K562 (cell line): ENCODE measurements around the gene PPCDC. TPM values are rescaled to one million over a fixed set of nuclear protein-coding genes. Genes with fewer than 3 reads are reported as not detected.

Experiments
- ATAC-seq: fragments of 200-7000 bp; cut with Tn5 transposase; 3 replicates; pipeline ENCODE4 v1.9.1; 2020; ENCODE audit warnings: moderate library complexity
- BruUV-seq: library from RNA; stranded (reverse); fragments of 400-500 nt; replicated peaks from 2 replicates; lab custom pipeline; 2021; lab: Mats Ljungman, UMichigan
- CTCF ChIA-PET: fragments of 300-600 bp; formaldehyde crosslinking; extraction: SDS; loops from one replicate; lab custom pipeline; 2021; ENCODE audit warnings: low intra/inter-chr PET ratio; lab: Yijun Ruan, JAX
- POLR2A ChIA-PET: fragments of 300-600, 350-650 bp; sonication (Branson Sonifier 250); formaldehyde crosslinking; extraction: SDS; loops from one replicate; lab custom pipeline; 2021; ENCODE audit warnings: antibody characterized with exemption, inconsistent platforms; lab: Yijun Ruan, JAX
- DNase-seq, 4 experiments: peaks; one replicate each; pipeline versions ENCODE4 v3.0.0 to v3.0.0-alpha.2; 2011 to 2018; ENCODE audit warnings: low spot score in 3 of 4, mixed read lengths in 3 of 4; ENCODE audit errors: extremely low read depth in 1 of 4
- FAIRE-seq: peaks from 2 replicates; lab custom pipeline; 2011; peaks lifted over from hg19 to GRCh38; lab: Jason Lieb, UNC
- H2AFZ ChIP-seq: 2 replicates; pipeline ENCODE4 v1.6.0; 2011; ENCODE audit warnings: low read depth, low read length, control low read depth, inconsistent platforms
- H3K27ac ChIP-seq: fragments of 200-600 bp; 3 replicates; pipeline ENCODE4 v1.8.0; 2011; ENCODE audit warnings: low read depth, mild to moderate bottlenecking, control low read depth, inconsistent platforms, low read length, moderate library complexity, mixed read lengths; ENCODE audit errors: extremely low read depth
- H3K27me3 ChIP-seq, 2 experiments: fragments of 300-600 bp in 1 of 2; 2 replicates in 1 of 2; 3 replicates in 1 of 2; pipeline versions ENCODE4 v1.6.0 to v1.8.0; 2011; ENCODE audit warnings: inconsistent platforms in 2 of 2, low read length in 2 of 2, mild to moderate bottlenecking in 1 of 2, mixed read lengths in 1 of 2, moderate library complexity in 1 of 2; ENCODE audit not compliant: control insufficient read depth in 2 of 2, insufficient read depth in 2 of 2
- H3K36me3 ChIP-seq: fragments of 300-600 bp; 3 replicates; pipeline ENCODE4 v1.8.0; 2011; ENCODE audit warnings: mild to moderate bottlenecking, low read length, inconsistent platforms; ENCODE audit not compliant: control insufficient read depth, insufficient read depth
- H3K4me1 ChIP-seq, 2 experiments: fragments of 200-600 bp in 1 of 2; replicated peaks in 1 of 2; 2 replicates in 1 of 2; 3 replicates in 1 of 2; pipeline versions ENCODE4 v1.5.1 to v1.8.0; 2011; ENCODE audit warnings: inconsistent platforms in 2 of 2, low read length in 2 of 2, mild to moderate bottlenecking in 1 of 2, mixed read lengths in 1 of 2, moderate library complexity in 1 of 2; ENCODE audit not compliant: control insufficient read depth in 2 of 2, insufficient read depth in 2 of 2
- H3K4me2 ChIP-seq: 2 replicates; pipeline ENCODE4 v1.6.1; 2011; ENCODE audit warnings: low read length, control low read depth, inconsistent platforms, mixed read lengths; ENCODE audit not compliant: insufficient read depth
- H3K4me3 ChIP-seq: fragments of 200-600 bp; sonication (generic), shearing (Covaris generic); 2 replicates; pipeline ENCODE4 v1.5.1; 2016; ENCODE audit warnings: control low read depth, inconsistent platforms
- H3K79me2 ChIP-seq: fragments of 200-600 bp; 3 replicates; pipeline ENCODE4 v1.8.0; 2011; ENCODE audit warnings: low read length, inconsistent platforms; ENCODE audit not compliant: control insufficient read depth, insufficient read depth
- H3K9ac ChIP-seq, 2 experiments: 2 replicates each; pipeline versions ENCODE4 v1.6.0 to v1.6.1; 2011; ENCODE audit warnings: low read depth in 2 of 2, low read length in 2 of 2, control low read depth in 1 of 2, inconsistent platforms in 1 of 2, mild to moderate bottlenecking in 1 of 2, mixed read lengths in 1 of 2; ENCODE audit not compliant: insufficient read depth in 1 of 2
- H3K9me1 ChIP-seq: one replicate; pipeline ENCODE4 v1.6.0; 2011; ENCODE audit warnings: inconsistent platforms, mild to moderate bottlenecking, low read length, moderate library complexity; ENCODE audit not compliant: control insufficient read depth, insufficient read depth
- H3K9me3 ChIP-seq: replicated peaks from 2 replicates; pipeline ENCODE4 v1.5.1; 2011; ENCODE audit warnings: low read depth, low read length, inconsistent platforms; ENCODE audit not compliant: control insufficient read depth, insufficient read depth
- H4K20me1 ChIP-seq: replicated peaks from 2 replicates; pipeline ENCODE4 v1.6.1; 2011; ENCODE audit warnings: low read length, inconsistent platforms, mixed read lengths; ENCODE audit not compliant: control insufficient read depth, insufficient read depth
- ETV6 ChIP-seq, 3 experiments: fragments of 150-350 bp in 1 of 3; sonication (generic) in 1 of 3; formaldehyde crosslinking in 1 of 3; IDR thresholded peaks; 2 replicates each; pipeline versions ENCODE4 v1.6.1 to v1.8.0; 2014 to 2022; ENCODE audit warnings: borderline replicate concordance in 2 of 3, low read depth in 2 of 3, antibody characterized with exemption in 1 of 3, low read length in 1 of 3, mild to moderate bottlenecking in 1 of 3, missing genetic modification reagents in 1 of 3
- HNRNPLL ChIP-seq: fragments of 200-400 bp; formaldehyde crosslinking; IDR thresholded peaks from 2 replicates; pipeline ENCODE4 v1.6.1; 2017; ENCODE audit warnings: low read length, low read depth, mild to moderate bottlenecking; ENCODE audit not compliant: poor library complexity, severe bottlenecking
- KAT7 ChIP-seq: sonication (generic); formaldehyde crosslinking; IDR thresholded peaks from 2 replicates; pipeline ENCODE4 v1.8.0; 2022; ENCODE audit warnings: missing genetic modification reagents, mild to moderate bottlenecking, borderline replicate concordance
- NFATC3 ChIP-seq: fragments of 450-650 bp; IDR thresholded peaks from 2 replicates; pipeline ENCODE4 v1.6.1; 2017; ENCODE audit warnings: mild to moderate bottlenecking
- STAT5B ChIP-seq: fragments of 250-450 bp; sonication (Bioruptor Pico); IDR thresholded peaks from 2 replicates; pipeline ENCODE4 v1.8.0; 2021; ENCODE audit warnings: mild to moderate bottlenecking, inconsistent platforms
- TAF1 ChIP-seq: IDR thresholded peaks from 2 replicates; pipeline ENCODE4 v1.6.1; 2011; ENCODE audit warnings: mild to moderate bottlenecking, low read length, moderate library complexity; ENCODE audit not compliant: insufficient read depth, control insufficient read depth, severe bottlenecking; ENCODE audit errors: extremely low read depth
- ZNF282 ChIP-seq: sonication (generic); formaldehyde crosslinking; IDR thresholded peaks from 2 replicates; pipeline ENCODE4 v1.8.1; 2023; ENCODE audit warnings: missing genetic modification reagents
- ZNF668 ChIP-seq: fragments of 250-450 bp; sonication (Bioruptor Pico); IDR thresholded peaks from 2 replicates; pipeline ENCODE4 v1.8.0; 2022; ENCODE audit warnings: mild to moderate bottlenecking, inconsistent platforms
- WGBS: fragments of 100-300 bp; shearing (Covaris generic); methylation state at CpG from one replicate; pipeline ENCODE4 v1.1.6; 2016; ENCODE audit warnings: low coverage, mixed read lengths; ENCODE audit not compliant: insufficient coverage; ENCODE audit errors: missing lambda C conversion rate; 5-methylcytosine and 5-hydroxymethylcytosine counted together
- in situ Hi-C: fragments of 300-500 bp; cut with MboI; formaldehyde crosslinking; loops from 4 replicates; pipeline ENCODE4 v1.15.0; 2018; ENCODE audit warnings: inconsistent platforms, mixed read lengths
- intact Hi-C: fragments of 100-400 bp; cut with micrococcal nuclease; formaldehyde crosslinking; loops from 2 replicates; pipeline ENCODE4 v1.14.2; 2022
- polyA plus RNA-seq, 8 experiments: library from polyadenylated mRNA; depleted of rRNA in 4 of 8; stranded (reverse) in 5 of 8; unstranded in 3 of 8; fragments of >200 nt; fragmentation: Nextera tagmentation in 2 of 8; fragmentation: Illumina TruSeq in 1 of 8; extraction: Ambion mirVana in 2 of 8; extraction: Trizol in 1 of 8; gene quantifications; 2 replicates each; pipeline versions ENCODE4 v1.2.1 to v1.2.3, GENCODE V29; 2011 to 2014; ENCODE audit warnings: inconsistent platforms in 1 of 8, missing spikeins in 1 of 8
- total RNA-seq, 7 experiments: library from RNA; depleted of rRNA in 6 of 7; stranded (reverse); fragments of >200 nt in 6 of 7; fragmentation: Illumina TruSeq in 2 of 7; extraction: Trizol in 2 of 7; gene quantifications; 2 replicates each; pipeline versions ENCODE4 v1.2.1 to v1.2.3, GENCODE V29; 2011 to 2021; ENCODE audit warnings: low replicate concordance in 1 of 7
- TF ChIP-seq, protein P1 (sequence below): sonication (generic); formaldehyde crosslinking; IDR thresholded peaks from 2 replicates; pipeline ENCODE4 v1.8.1; 2023; ENCODE audit warnings: missing genetic modification reagents, mild to moderate bottlenecking, borderline replicate concordance
- TF ChIP-seq, protein P2 (sequence below), 2 experiments: fragments of 450-650 bp; IDR thresholded peaks; 2 replicates each; pipeline ENCODE4 v1.6.1; 2018; ENCODE audit warnings: mild to moderate bottlenecking in 2 of 2, low read depth in 1 of 2; ENCODE audit not compliant: partially characterized antibody in 2 of 2

The PPCDC gene
- total and polyA plus RNA-seq, 9 of the 15 experiments (the other 6 are each of a cell fraction or from before 2014, with no cell fraction given): 10.9 to 53.6 (median 16.7) TPM

GRCh38 chr15:75043509-75044257 is 20.3 kb downstream of the PPCDC start:
- no peaks in the 10 kb centered on the region for H4K20me1 ChIP-seq
- no peaks in the 10 kb centered on the region for H3K9me3 ChIP-seq
- DNase-seq (peak; percentile 78 to 96 (median 86)), ATAC-seq (peak; percentile 90), FAIRE-seq (peak; percentile 96)
- no peak overlapping the region; the same call in 1 of the 2 replicates for H3K4me3 ChIP-seq
- CTCF ChIA-PET: interaction anchor here (2.5 to 2.6 kb wide), 2 partner anchors 159 to 161 kb away, joined by 9 to 19 read pairs; partner anchors contain the start of gene C15orf39
- intact Hi-C loops: loop anchor here (1.0 kb wide), 2 partner anchors 23 to 159 kb away; no protein-coding TSS in a partner anchor
- peaks cover 2% of the 10 kb centered on the region; the same call in 1 of the 3 replicates for H3K79me2 ChIP-seq
- peaks cover 16% of the 10 kb centered on the region; the same call in 1 of the 3 replicates for H3K36me3 ChIP-seq
- no TSS peak for BruUV-seq
- peaks cover 46 to 62% of the 10 kb centered on the region in 2 experiments for H3K4me1 ChIP-seq
- H3K27me3 ChIP-seq: no peaks in the 10 kb centered on the region
- in situ Hi-C loops: no loop called here
- H3K9me1 ChIP-seq: no peaks in the 10 kb centered on the region
- H3K9ac ChIP-seq: peak overlapping the region; percentile 73 to 85
- H3K27ac ChIP-seq: peak overlapping the region; percentile 91
- H3K4me2 ChIP-seq: peak overlapping the region; percentile 71
- 18% methylated on average over 18 of the region's 20 CpGs for WGBS
- POLR2A ChIA-PET: interaction anchor here (0.5 to 2.2 kb wide), 18 partner anchors 9 to 621 kb away, joined by 3 to 16 read pairs (median 5); partner anchors contain the start of gene PPCDC
- peak overlapping the region; percentile 75 for H2AFZ ChIP-seq
- TF ChIP-seq, protein P1, sequence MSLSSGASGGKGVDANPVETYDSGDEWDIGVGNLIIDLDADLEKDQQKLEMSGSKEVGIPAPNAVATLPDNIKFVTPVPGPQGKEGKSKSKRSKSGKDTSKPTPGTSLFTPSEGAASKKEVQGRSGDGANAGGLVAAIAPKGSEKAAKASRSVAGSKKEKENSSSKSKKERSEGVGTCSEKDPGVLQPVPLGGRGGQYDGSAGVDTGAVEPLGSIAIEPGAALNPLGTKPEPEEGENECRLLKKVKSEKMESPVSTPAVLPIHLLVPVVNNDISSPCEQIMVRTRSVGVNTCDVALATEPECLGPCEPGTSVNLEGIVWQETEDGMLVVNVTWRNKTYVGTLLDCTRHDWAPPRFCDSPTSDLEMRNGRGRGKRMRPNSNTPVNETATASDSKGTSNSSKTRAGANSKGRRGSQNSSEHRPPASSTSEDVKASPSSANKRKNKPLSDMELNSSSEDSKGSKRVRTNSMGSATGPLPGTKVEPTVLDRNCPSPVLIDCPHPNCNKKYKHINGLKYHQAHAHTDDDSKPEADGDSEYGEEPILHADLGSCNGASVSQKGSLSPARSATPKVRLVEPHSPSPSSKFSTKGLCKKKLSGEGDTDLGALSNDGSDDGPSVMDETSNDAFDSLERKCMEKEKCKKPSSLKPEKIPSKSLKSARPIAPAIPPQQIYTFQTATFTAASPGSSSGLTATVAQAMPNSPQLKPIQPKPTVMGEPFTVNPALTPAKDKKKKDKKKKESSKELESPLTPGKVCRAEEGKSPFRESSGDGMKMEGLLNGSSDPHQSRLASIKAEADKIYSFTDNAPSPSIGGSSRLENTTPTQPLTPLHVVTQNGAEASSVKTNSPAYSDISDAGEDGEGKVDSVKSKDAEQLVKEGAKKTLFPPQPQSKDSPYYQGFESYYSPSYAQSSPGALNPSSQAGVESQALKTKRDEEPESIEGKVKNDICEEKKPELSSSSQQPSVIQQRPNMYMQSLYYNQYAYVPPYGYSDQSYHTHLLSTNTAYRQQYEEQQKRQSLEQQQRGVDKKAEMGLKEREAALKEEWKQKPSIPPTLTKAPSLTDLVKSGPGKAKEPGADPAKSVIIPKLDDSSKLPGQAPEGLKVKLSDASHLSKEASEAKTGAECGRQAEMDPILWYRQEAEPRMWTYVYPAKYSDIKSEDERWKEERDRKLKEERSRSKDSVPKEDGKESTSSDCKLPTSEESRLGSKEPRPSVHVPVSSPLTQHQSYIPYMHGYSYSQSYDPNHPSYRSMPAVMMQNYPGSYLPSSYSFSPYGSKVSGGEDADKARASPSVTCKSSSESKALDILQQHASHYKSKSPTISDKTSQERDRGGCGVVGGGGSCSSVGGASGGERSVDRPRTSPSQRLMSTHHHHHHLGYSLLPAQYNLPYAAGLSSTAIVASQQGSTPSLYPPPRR (CRISPR knock-in tag): 0 out of 2 replicates have a peak, but pooled peaks have one; percentile 65
- TF ChIP-seq TAF1 (peak; percentile 8), ETV6 (IDR thresholded peaks at IDR 0.05; ENCODE audit: borderline replicate concordance in 1 of 2, low read depth in 2 of 2, low read length in 1 of 2) (0 out of 4 replicates have a peak, but pooled peaks of 1 of the 2 experiments have one; percentile 37), ETV6 (CRISPR knock-in tag; IDR thresholded peaks at IDR 0.05; ENCODE audit: borderline replicate concordance) (no peak), STAT5B (CRISPR knock-in tag) (no peak), NFATC3 (no peak), ZNF282 (CRISPR knock-in tag) (no peak), HNRNPLL (no peak), KAT7 (CRISPR knock-in tag) (no peak; the same call in 1 of the 2 replicates), ZNF668 (CRISPR knock-in tag) (peak; percentile 48; the same call in 1 of the 2 replicates)
- TF ChIP-seq, protein P2, sequence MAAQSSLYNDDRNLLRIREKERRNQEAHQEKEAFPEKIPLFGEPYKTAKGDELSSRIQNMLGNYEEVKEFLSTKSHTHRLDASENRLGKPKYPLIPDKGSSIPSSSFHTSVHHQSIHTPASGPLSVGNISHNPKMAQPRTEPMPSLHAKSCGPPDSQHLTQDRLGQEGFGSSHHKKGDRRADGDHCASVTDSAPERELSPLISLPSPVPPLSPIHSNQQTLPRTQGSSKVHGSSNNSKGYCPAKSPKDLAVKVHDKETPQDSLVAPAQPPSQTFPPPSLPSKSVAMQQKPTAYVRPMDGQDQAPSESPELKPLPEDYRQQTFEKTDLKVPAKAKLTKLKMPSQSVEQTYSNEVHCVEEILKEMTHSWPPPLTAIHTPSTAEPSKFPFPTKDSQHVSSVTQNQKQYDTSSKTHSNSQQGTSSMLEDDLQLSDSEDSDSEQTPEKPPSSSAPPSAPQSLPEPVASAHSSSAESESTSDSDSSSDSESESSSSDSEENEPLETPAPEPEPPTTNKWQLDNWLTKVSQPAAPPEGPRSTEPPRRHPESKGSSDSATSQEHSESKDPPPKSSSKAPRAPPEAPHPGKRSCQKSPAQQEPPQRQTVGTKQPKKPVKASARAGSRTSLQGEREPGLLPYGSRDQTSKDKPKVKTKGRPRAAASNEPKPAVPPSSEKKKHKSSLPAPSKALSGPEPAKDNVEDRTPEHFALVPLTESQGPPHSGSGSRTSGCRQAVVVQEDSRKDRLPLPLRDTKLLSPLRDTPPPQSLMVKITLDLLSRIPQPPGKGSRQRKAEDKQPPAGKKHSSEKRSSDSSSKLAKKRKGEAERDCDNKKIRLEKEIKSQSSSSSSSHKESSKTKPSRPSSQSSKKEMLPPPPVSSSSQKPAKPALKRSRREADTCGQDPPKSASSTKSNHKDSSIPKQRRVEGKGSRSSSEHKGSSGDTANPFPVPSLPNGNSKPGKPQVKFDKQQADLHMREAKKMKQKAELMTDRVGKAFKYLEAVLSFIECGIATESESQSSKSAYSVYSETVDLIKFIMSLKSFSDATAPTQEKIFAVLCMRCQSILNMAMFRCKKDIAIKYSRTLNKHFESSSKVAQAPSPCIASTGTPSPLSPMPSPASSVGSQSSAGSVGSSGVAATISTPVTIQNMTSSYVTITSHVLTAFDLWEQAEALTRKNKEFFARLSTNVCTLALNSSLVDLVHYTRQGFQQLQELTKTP (IDR thresholded peaks at IDR 0.05; ENCODE audit: low read depth in 1 of 2, partially characterized antibody in 2 of 2): peak in 1 of 2 experiments; percentile 41
